Upper lobe of right lung (tissue), 1 donor: ENCODE measurements around the gene PRSS38. TPM values are rescaled to one million over a fixed set of nuclear protein-coding genes. Genes with fewer than 3 reads are reported as not detected.
A peak's percentile ranks its signal among the peaks of the same experiment; 100 is the strongest.
"Not testable (repeated sequence)": the region's sequence is repeated elsewhere in the genome, so short reads cannot be mapped to it uniquely, and the experiment has no call there.

ENCODE experiments used
- ATAC-seq: fragments of 200-7000 bp; cut with Tn5 transposase; one replicate; pipeline ENCODE4 v1.9.1; 2020; ENCODE audit warnings: mild to moderate bottlenecking, moderate library complexity
- DNase-seq: peaks from one replicate; pipeline ENCODE4 v3.0.0-alpha.2; 2020
- H3K27ac ChIP-seq: fragments of 200-600 bp; one replicate; pipeline ENCODE4 v1.8.0; 2022
- H3K27me3 ChIP-seq: fragments of 200-600 bp; one replicate; pipeline ENCODE4 v1.8.0; 2022; ENCODE audit warnings: mild to moderate bottlenecking
- H3K36me3 ChIP-seq: fragments of 200-600 bp; one replicate; pipeline ENCODE4 v1.8.0; 2022
- H3K4me1 ChIP-seq: fragments of 200-600 bp; one replicate; pipeline ENCODE4 v1.8.0; 2022
- H3K4me3 ChIP-seq: fragments of 200-600 bp; one replicate; pipeline ENCODE4 v1.8.0; 2022; ENCODE audit warnings: mild to moderate bottlenecking
- H3K9me3 ChIP-seq: fragments of 200-600 bp; one replicate; pipeline ENCODE4 v1.8.0; 2022
- CTCF ChIP-seq: fragments of 200-600 bp; IDR thresholded peaks from one replicate; pipeline ENCODE4 v1.8.0; 2022; ENCODE audit warnings: antibody characterized with exemption
- intact Hi-C: fragments of 100-400 bp; cut with DNase I; formaldehyde crosslinking; loops from one replicate; pipeline ENCODE4 v1.11.0; 2022
- total RNA-seq: library from RNA; stranded (reverse); fragmentation: NEBNext Ultra II Directional; extraction: Animal tissue kit (Norgen Biotek cat#: 25700); gene quantifications from one replicate; pipeline ENCODE4 v1.2.1, GENCODE V29; 2021
- donor health status: DM: no; HTN: yes; CAD: no; lungs with severe emphysema.

The PRSS38 gene
- total RNA-seq, 1 donor from 2014 or later, result not detected

DNA sequence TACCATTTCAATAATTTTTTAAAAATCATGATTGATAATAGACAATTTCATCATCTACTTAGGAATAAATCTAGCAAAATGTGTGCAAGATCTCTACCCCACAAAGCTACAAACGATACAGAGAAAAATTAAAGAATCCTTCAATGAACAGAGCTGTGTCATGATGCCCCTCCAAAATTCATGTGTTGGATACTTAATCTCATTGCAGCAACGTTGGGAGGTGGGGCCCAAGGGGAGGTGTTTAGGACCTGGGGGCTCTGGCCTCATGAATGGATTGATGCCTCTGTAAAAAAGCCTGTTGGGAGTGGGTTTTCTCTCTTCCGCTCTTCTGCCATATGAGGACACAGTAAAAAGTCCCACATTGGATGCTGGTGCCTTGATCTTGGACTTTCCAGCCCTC lies 54.9 kb downstream of the PRSS38 start:
- no peaks in the 10 kb centered on the region for H3K9me3 ChIP-seq
- no peaks in the 10 kb centered on the region for H3K27me3 ChIP-seq
- H3K27ac ChIP-seq, result no peak overlapping the region
- H3K4me1 ChIP-seq, result no peaks in the 10 kb centered on the region
- intact Hi-C loops, result no loop called here
- H3K36me3 ChIP-seq, result no peaks in the 10 kb centered on the region
- ATAC-seq (no peak), DNase-seq (no peak)
- TF ChIP-seq CTCF, result no peak
- H3K4me3 ChIP-seq, result no peak overlapping the region

- ATAC-seq, H3K4me3 ChIP-seq, H3K36me3 ChIP-seq, H3K27ac ChIP-seq, intact Hi-C loops, H3K9me3 ChIP-seq, H3K27me3 ChIP-seq, H3K4me1 ChIP-seq, DNase-seq: not testable (repeated sequence)
Observed at GRCh38 chr1:227871892-227872291, 56.4 kb downstream of the PRSS38 start.

DNA sequence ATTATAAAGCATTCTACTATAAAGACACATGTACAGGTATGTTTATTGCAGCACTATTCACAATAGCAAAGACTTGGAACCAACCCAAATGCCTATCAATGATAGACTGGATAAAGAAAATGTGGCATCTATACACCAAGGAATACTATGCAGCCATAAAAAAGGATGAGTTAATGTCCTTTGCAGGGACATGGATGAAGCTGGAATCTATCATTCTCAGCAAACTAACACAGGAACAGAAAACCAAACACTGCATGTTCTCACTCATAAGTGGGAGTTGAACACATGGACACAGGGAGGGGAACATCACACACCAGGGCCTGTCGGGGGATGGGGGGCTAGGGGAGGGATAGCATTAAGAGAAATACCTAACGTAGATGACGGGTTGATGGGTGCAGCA lies 62.3 kb downstream of the PRSS38 start:
- intact Hi-C loops, H3K4me1 ChIP-seq, ATAC-seq, H3K36me3 ChIP-seq, H3K27me3 ChIP-seq, H3K9me3 ChIP-seq, H3K27ac ChIP-seq, DNase-seq, H3K4me3 ChIP-seq: not testable (repeated sequence)

DNA sequence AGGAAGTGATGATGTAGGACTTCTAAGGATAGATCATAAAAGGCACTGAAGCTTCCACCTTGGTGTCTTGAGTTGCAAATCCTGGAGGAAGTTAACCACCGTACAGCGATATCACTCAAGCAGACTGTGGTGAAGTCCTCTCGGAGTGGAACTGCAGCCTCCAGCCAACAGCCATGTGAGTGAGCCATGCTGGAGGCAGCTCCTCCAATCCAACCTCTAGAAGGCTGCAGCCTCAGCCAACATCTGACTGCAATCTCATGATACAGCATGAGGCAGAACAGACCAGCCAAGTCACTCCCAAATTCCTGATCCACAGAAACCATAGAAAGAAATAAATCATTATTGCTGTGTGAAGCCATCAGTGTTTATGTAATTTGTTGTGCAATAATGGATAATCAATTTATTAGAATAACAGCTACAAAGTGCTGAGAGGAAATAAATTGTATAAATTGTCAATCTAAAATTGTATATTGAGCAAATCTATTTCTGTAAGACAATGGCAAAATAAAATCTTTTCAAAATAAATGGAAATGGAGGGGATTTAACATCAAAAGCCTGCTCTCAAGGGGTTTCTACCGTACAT lies 65.0 kb downstream of the PRSS38 start:
- no peak for ATAC-seq
- H3K4me3 ChIP-seq, result no peak overlapping the region
- TF ChIP-seq CTCF, result no peak
- no peaks in the 10 kb centered on the region for H3K27me3 ChIP-seq
- no peaks in the 10 kb centered on the region for H3K9me3 ChIP-seq
- no peaks in the 10 kb centered on the region for H3K36me3 ChIP-seq
- intact Hi-C loops, result no loop called here
- DNase-seq, result no peak
- H3K4me1 ChIP-seq, result peaks cover 2% of the 10 kb centered on the region
- H3K27ac ChIP-seq, result no peak overlapping the region

DNA sequence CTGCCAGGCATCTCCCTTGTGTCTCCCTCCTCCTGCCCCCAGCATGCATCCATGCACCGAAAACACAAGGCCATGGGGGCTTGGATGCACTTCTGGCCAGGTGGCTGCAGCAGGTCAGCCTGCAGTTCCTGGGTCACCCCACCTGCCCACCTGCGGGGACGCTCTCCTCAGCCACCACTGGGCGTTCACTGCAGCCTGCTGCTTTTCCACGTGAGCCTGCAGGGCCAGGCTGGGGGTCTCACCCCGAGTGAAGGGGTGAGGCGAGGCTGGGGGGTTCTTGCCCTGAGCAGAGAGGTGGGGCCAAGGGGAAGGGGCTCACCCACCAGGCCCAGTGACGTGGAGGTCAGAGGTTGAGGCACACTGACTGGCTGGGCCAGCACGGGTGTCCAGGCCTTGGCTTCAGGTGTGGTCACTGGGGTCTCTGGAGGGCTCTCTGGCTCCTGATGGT lies 67.6 kb downstream of the PRSS38 start:
- no peak overlapping the region for H3K4me3 ChIP-seq
- no peak for ATAC-seq
- H3K4me1 ChIP-seq, result peaks cover 20% of the 10 kb centered on the region
- no peak overlapping the region for H3K27ac ChIP-seq
- intact Hi-C loops, result no loop called here
- TF ChIP-seq CTCF, result no peak
- H3K27me3 ChIP-seq, result no peaks in the 10 kb centered on the region
- no peaks in the 10 kb centered on the region for H3K36me3 ChIP-seq
- H3K9me3 ChIP-seq, result no peaks in the 10 kb centered on the region
- peak; percentile 57 for DNase-seq

GRCh38 chr1:227883641-227884301 lies 68.3 kb downstream of the PRSS38 start:
- Histone ChIP-seq H3K9me3 (no peaks in the 10 kb centered on the region), H3K27ac (no peak overlapping the region), H3K36me3 (no peaks in the 10 kb centered on the region), H3K4me3 (no peak overlapping the region), H3K27me3 (no peaks in the 10 kb centered on the region), H3K4me1 (peaks cover 20% of the 10 kb centered on the region)
- intact Hi-C loops, result no loop called here
- ATAC-seq (no peak), DNase-seq (peak; percentile 62)
- TF ChIP-seq CTCF, result no peak
